H1 (cell line): ENCODE data around the gene KLK10. TPM values are rescaled to one million over a fixed set of nuclear protein-coding genes. Genes with fewer than 3 reads are reported as not detected.

Experiments
- CTCF ChIA-PET: fragments of 300-600 bp; sonication (Branson Sonifier 250); formaldehyde crosslinking; loops from one replicate; lab custom pipeline; 2021; ENCODE audit not compliant: partially characterized antibody; lab: Charles Lee
- POLR2A ChIA-PET: fragments of 300-600 bp; sonication (Branson Sonifier 250); formaldehyde crosslinking; loops from one replicate; lab custom pipeline; 2021; ENCODE audit warnings: inconsistent platforms; ENCODE audit not compliant: partially characterized antibody; lab: Charles Lee
- DNase-seq, 2 experiments: peaks; one replicate each; pipeline versions ENCODE4 v3.0.0 to v3.0.0-alpha.2; 2010 to 2022; ENCODE audit warnings: low spot score in 2 of 2, low read depth in 1 of 2, mixed read lengths in 1 of 2
- FAIRE-seq: peaks from 2 replicates; lab custom pipeline; 2011; peaks lifted over from hg19 to GRCh38; lab: Jason Lieb, UNC
- H2AFZ ChIP-seq: 2 replicates; pipeline ENCODE4 v1.8.1; 2012; ENCODE audit warnings: low read length, inconsistent platforms
- H2AK5ac ChIP-seq: 2 replicates; pipeline ENCODE4 v1.6.1; 2013; ENCODE audit warnings: low read depth, low read length
- H2BK120ac ChIP-seq: replicated peaks from 2 replicates; pipeline ENCODE3; 2013; ENCODE audit warnings: low read depth, low read length, inconsistent platforms
- H2BK12ac ChIP-seq: 2 replicates; pipeline ENCODE4 v1.6.1; 2013; ENCODE audit warnings: low read depth, low read length
- H2BK15ac ChIP-seq: 2 replicates; pipeline ENCODE4 v1.6.1; 2013; ENCODE audit warnings: low read length
- H2BK20ac ChIP-seq: 2 replicates; pipeline ENCODE4 v1.6.1; 2013; ENCODE audit warnings: low read length
- H2BK5ac ChIP-seq: 2 replicates; pipeline ENCODE4 v1.6.1; 2013; ENCODE audit warnings: low read depth, low read length
- H3K14ac ChIP-seq: 2 replicates; pipeline ENCODE4 v1.6.1; 2013; ENCODE audit warnings: inconsistent platforms; ENCODE audit not compliant: insufficient read length
- H3K18ac ChIP-seq: 2 replicates; pipeline ENCODE4 v1.6.1; 2013; ENCODE audit warnings: low read length; ENCODE audit errors: extremely low read depth
- H3K23ac ChIP-seq: 2 replicates; pipeline ENCODE4 v1.6.1; 2013; ENCODE audit warnings: inconsistent platforms; ENCODE audit not compliant: insufficient read length
- H3K23me2 ChIP-seq: 2 replicates; pipeline ENCODE4 v1.6.1; 2013; ENCODE audit warnings: low read depth, low read length
- H3K27ac ChIP-seq: 2 replicates; pipeline ENCODE4 v1.6.1; 2011; ENCODE audit warnings: low read depth, low read length, inconsistent platforms
- H3K27me3 ChIP-seq, 4 experiments: replicated peaks in 1 of 4; 1 replicate in 1 of 4; 2 replicates in 3 of 4; pipeline versions ENCODE4 v1.6.1 to v1.8.1; 2011 to 2013; ENCODE audit warnings: low read length in 3 of 4, mild to moderate bottlenecking in 3 of 4, inconsistent platforms in 2 of 4, mixed read lengths in 2 of 4, moderate library complexity in 1 of 4; ENCODE audit not compliant: control insufficient read depth in 3 of 4, insufficient read depth in 3 of 4; ENCODE audit errors: extremely low read depth in 1 of 4
- H3K36me3 ChIP-seq, 4 experiments: 2 replicates each; pipeline versions ENCODE4 v1.6.1 to v1.8.1; 2011 to 2013; ENCODE audit warnings: mild to moderate bottlenecking in 4 of 4, low read length in 3 of 4, moderate library complexity in 2 of 4, control low read depth in 1 of 4, inconsistent platforms in 1 of 4; ENCODE audit not compliant: insufficient read depth in 4 of 4, control insufficient read depth in 2 of 4
- H3K4ac ChIP-seq: replicated peaks from 2 replicates; pipeline ENCODE3; 2013; ENCODE audit warnings: low read length, low read depth, mixed read lengths, inconsistent platforms; ENCODE audit not compliant: insufficient read length
- H3K4me1 ChIP-seq, 4 experiments: replicated peaks in 1 of 4; 1 replicate in 1 of 4; 2 replicates in 3 of 4; pipeline versions ENCODE4 v1.6.1 to v1.8.1; 2011 to 2013; ENCODE audit warnings: low read length in 3 of 4, inconsistent platforms in 2 of 4, mixed read lengths in 1 of 4; ENCODE audit not compliant: insufficient read depth in 4 of 4, control insufficient read depth in 3 of 4
- H3K4me2 ChIP-seq, 2 experiments: 2 replicates each; pipeline versions ENCODE4 v1.6.1 to v1.8.1; 2011 to 2013; ENCODE audit warnings: low read depth in 2 of 2, low read length in 2 of 2, control low read depth in 1 of 2, inconsistent platforms in 1 of 2, mild to moderate bottlenecking in 1 of 2; ENCODE audit not compliant: insufficient read depth in 1 of 2
- H3K4me3 ChIP-seq, 4 experiments: fragments of 200-600, 300-600 bp in 1 of 4; sonication (generic), shearing (Covaris generic), sonication (Bioruptor Twin) in 1 of 4; 2 replicates each; pipeline versions ENCODE4 v1.5.1 to v1.8.1; 2011 to 2016; ENCODE audit warnings: low read length in 4 of 4, low read depth in 3 of 4, control low read depth in 2 of 4, inconsistent platforms in 2 of 4, mild to moderate bottlenecking in 2 of 4, mixed read lengths in 1 of 4, moderate library complexity in 1 of 4; ENCODE audit not compliant: insufficient read depth in 2 of 4; ENCODE audit errors: extremely low read depth in 1 of 4
- H3K56ac ChIP-seq: replicated peaks from 2 replicates; pipeline ENCODE3; 2013; ENCODE audit warnings: low read depth, mild to moderate bottlenecking, mixed read lengths, low read length, inconsistent platforms; ENCODE audit not compliant: insufficient read length
- H3K79me1 ChIP-seq: 2 replicates; pipeline ENCODE4 v1.6.1; 2013; ENCODE audit warnings: low read depth, low read length, control low read depth
- H3K79me2 ChIP-seq, 2 experiments: 2 replicates each; pipeline versions ENCODE4 v1.6.1 to v1.8.1; 2012 to 2013; ENCODE audit warnings: low read length in 2 of 2, mild to moderate bottlenecking in 2 of 2, inconsistent platforms in 1 of 2; ENCODE audit not compliant: insufficient read depth in 2 of 2, control insufficient read depth in 1 of 2
- H3K9ac ChIP-seq, 4 experiments: replicated peaks in 1 of 4; 1 replicate in 1 of 4; 2 replicates in 3 of 4; pipeline versions ENCODE4 v1.6.1 to v1.8.1; 2011 to 2013; ENCODE audit warnings: low read depth in 3 of 4, low read length in 3 of 4, control low read depth in 2 of 4, mild to moderate bottlenecking in 2 of 4, moderate library complexity in 2 of 4, inconsistent platforms in 1 of 4; ENCODE audit errors: extremely low read depth in 1 of 4
- H3K9me3 ChIP-seq, 2 experiments: 2 replicates each; pipeline versions ENCODE4 v1.6.1 to v1.8.1; 2012 to 2013; ENCODE audit warnings: mild to moderate bottlenecking in 2 of 2, moderate library complexity in 2 of 2, control low read depth in 1 of 2, inconsistent platforms in 1 of 2, low read depth in 1 of 2, low read length in 1 of 2, mixed read lengths in 1 of 2; ENCODE audit not compliant: insufficient read depth in 2 of 2
- H4K20me1 ChIP-seq, 2 experiments: replicated peaks in 1 of 2; 2 replicates each; pipeline versions ENCODE3 to v1.8.1; 2011 to 2013; ENCODE audit warnings: inconsistent platforms in 2 of 2, low read length in 2 of 2, mild to moderate bottlenecking in 1 of 2; ENCODE audit not compliant: insufficient read depth in 2 of 2, control insufficient read depth in 1 of 2
- H4K5ac ChIP-seq: 2 replicates; pipeline ENCODE4 v1.6.1; 2013; ENCODE audit warnings: low read length, low read depth, mixed read lengths, inconsistent platforms; ENCODE audit not compliant: insufficient read length
- H4K8ac ChIP-seq: 2 replicates; pipeline ENCODE4 v1.8.0; 2013; ENCODE audit warnings: mild to moderate bottlenecking, moderate library complexity, low read length, inconsistent platforms; ENCODE audit not compliant: insufficient read depth; ENCODE audit errors: extremely low read depth
- H4K91ac ChIP-seq: replicated peaks from 2 replicates; pipeline ENCODE3; 2013; ENCODE audit warnings: low read length, mixed read lengths, inconsistent platforms; ENCODE audit not compliant: insufficient read length
- ATF2 ChIP-seq: IDR thresholded peaks from 2 replicates; pipeline ENCODE4 v1.6.1; 2012; ENCODE audit warnings: low read length, inconsistent platforms
- ATF3 ChIP-seq: IDR thresholded peaks from 2 replicates; pipeline ENCODE4 v1.6.1; 2011; ENCODE audit warnings: low read depth, mild to moderate bottlenecking, low read length; ENCODE audit not compliant: insufficient read depth
- CREB1 ChIP-seq: IDR thresholded peaks from 2 replicates; pipeline ENCODE4 v1.6.1; 2012; ENCODE audit warnings: inconsistent platforms
- EGR1 ChIP-seq: IDR thresholded peaks from 2 replicates; pipeline ENCODE4 v1.6.1; 2011; ENCODE audit warnings: low read depth, low read length, borderline replicate concordance
- EZH2 ChIP-seq: fragments of 200-600 bp; sonication (generic); IDR thresholded peaks from 2 replicates; pipeline ENCODE4 v1.7.1; 2012; ENCODE audit warnings: low read depth, mild to moderate bottlenecking, moderate library complexity, low read length, inconsistent platforms; ENCODE audit not compliant: severe bottlenecking
- MAX ChIP-seq: IDR thresholded peaks from 2 replicates; pipeline ENCODE4 v1.6.1; 2012; ENCODE audit warnings: inconsistent platforms
- PHF8 ChIP-seq: fragments of 200-600 bp; sonication (generic); conservative IDR thresholded peaks from 2 replicates; pipeline ENCODE4 v1.7.1; 2012; ENCODE audit warnings: low read depth, mild to moderate bottlenecking, inconsistent platforms, low read length, moderate library complexity
- RNF2 ChIP-seq: fragments of 200-900, 300-1000 bp; sonication (generic); IDR thresholded peaks from 2 replicates; pipeline ENCODE4 v1.7.1; 2016; ENCODE audit warnings: borderline replicate concordance, low read depth, mild to moderate bottlenecking, antibody characterized with exemption, low read length; ENCODE audit not compliant: poor library complexity, severe bottlenecking; ENCODE audit errors: missing control alignments
- WGBS, 2 experiments: shearing (Covaris generic) in 1 of 2; methylation state at CpG; one replicate each; pipeline versions ENCODE4 v1.1.6 to v1.1.7; 2013 to 2015; ENCODE audit warnings: low lambda C conversion rate in 2 of 2, mixed read lengths in 2 of 2, inconsistent platforms in 1 of 2, low coverage in 1 of 2, missing lambda C conversion rate in 1 of 2; ENCODE audit not compliant: insufficient replicate concordance in 2 of 2, insufficient coverage in 1 of 2, insufficient read length in 1 of 2; ENCODE audit errors: extremely low coverage in 1 of 2, missing lambda C conversion rate in 1 of 2; 5-methylcytosine and 5-hydroxymethylcytosine counted together
- polyA plus RNA-seq, 7 experiments: library from polyadenylated mRNA; depleted of rRNA in 3 of 7; stranded (reverse) in 5 of 7; unstranded in 2 of 7; fragments of >200 nt in 5 of 7; fragments of 200-250 nt in 2 of 7; gene quantifications; 1 replicate in 5 of 7; 2 replicates in 1 of 7; 4 replicates in 1 of 7; pipeline versions ENCODE4 v1.2.1 to v1.2.3, GENCODE V29; 2011 to 2013; ENCODE audit warnings: missing spikeins in 2 of 7, mixed read lengths in 2 of 7
- total RNA-seq: library from RNA; stranded (reverse); fragmentation: NEBNext Ultra II Directional; extraction: Animal tissue kit (Norgen Biotek cat#: 25700); gene quantifications from 2 replicates; pipeline ENCODE4 v1.2.1, GENCODE V29; 2021

The KLK10 gene
- total and polyA plus RNA-seq, 2 of the 8 experiments (the other 6 are each of a cell fraction or from before 2014, with no cell fraction given): 4.8 to 9.7 TPM

- FAIRE-seq: no peak
- CTCF ChIA-PET: interaction anchor here (0.8 to 15.0 kb wide), 8 partner anchors 8 to 66 kb away, joined by 3 to 269 read pairs (median 4); no protein-coding TSS in a partner anchor
- WGBS, 2 experiments: 83% methylated on average over 10 of the region's 14 CpGs; no CpG with 5 or more reads in 1 of the 2 experiments
- TF ChIP-seq EZH2 (no peak), RNF2 (no peak), MAX (no peak), CREB1 (no peak), PHF8 (no peak), ATF2 (no peak), EGR1 (no peak), ATF3 (no peak)
These were observed 7.8 kb upstream of the KLK10 start for GRCh38 chr19:51027126-51027806.

More at GRCh38 chr19:51027126-51027806, 7.8 kb upstream of the KLK10 start:
- Histone ChIP-seq H2BK5ac (0 out of 2 replicates have a peak overlapping the region, but pooled peaks have one; percentile 35), H3K9ac (no peak overlapping the region; a peak in 3 of 7 replicates), H2BK20ac (no peak overlapping the region), H4K5ac (peak overlapping the region; percentile 12), H3K79me1 (no peaks in the 10 kb centered on the region), H3K27ac (no peak overlapping the region), H2BK12ac (peak overlapping the region; percentile 39; the same call in 1 of the 2 replicates), H3K27me3 (no peaks in the 10 kb centered on the region; a peak in 1 of 7 replicates), H3K36me3 (no peaks in the 10 kb centered on the region), H2BK120ac (no peak overlapping the region), H3K79me2 (no peaks in the 10 kb centered on the region), H3K14ac (no peak overlapping the region), H3K4me3 (no peak overlapping the region), H4K8ac (no peak overlapping the region; the same call in 1 of the 2 replicates), H3K4me1 (peaks cover 3 to 25% (median 17%) of the 10 kb centered on the region in 4 experiments), H3K18ac (no peak overlapping the region; the same call in 1 of the 2 replicates), H3K4me2 (no peak overlapping the region), H3K23ac (no peak overlapping the region), H2AK5ac (no peak overlapping the region), H4K20me1 (no peaks in the 10 kb centered on the region), H3K4ac (no peak overlapping the region), H3K23me2 (no peaks in the 10 kb centered on the region; the same call in 1 of the 2 replicates), H3K9me3 (no peaks in the 10 kb centered on the region), H2BK15ac (peak overlapping the region; percentile 81; the same call in 1 of the 2 replicates), H4K91ac (peak overlapping the region; percentile 51), H3K56ac (no peak overlapping the region), H2AFZ (no peak overlapping the region)
- POLR2A ChIA-PET: interaction anchor here (1.0 to 1.6 kb wide), 5 partner anchors 10 to 233 kb away, joined by 3 to 6 read pairs (median 3); partner anchors contain the start of gene KLK13
- no peak for DNase-seq
